GM12801 (cell line): ENCODE data around the gene OSBPL2.

Experiments used
- TF ChIP-seq, protein P1 (sequence below): IDR thresholded peaks from one replicate; pipeline ENCODE4 v1.5.1; 2011; ENCODE audit warnings: control low read depth; ENCODE audit not compliant: insufficient read length; ENCODE audit errors: extremely low read depth

The OSBPL2 gene

DNA sequence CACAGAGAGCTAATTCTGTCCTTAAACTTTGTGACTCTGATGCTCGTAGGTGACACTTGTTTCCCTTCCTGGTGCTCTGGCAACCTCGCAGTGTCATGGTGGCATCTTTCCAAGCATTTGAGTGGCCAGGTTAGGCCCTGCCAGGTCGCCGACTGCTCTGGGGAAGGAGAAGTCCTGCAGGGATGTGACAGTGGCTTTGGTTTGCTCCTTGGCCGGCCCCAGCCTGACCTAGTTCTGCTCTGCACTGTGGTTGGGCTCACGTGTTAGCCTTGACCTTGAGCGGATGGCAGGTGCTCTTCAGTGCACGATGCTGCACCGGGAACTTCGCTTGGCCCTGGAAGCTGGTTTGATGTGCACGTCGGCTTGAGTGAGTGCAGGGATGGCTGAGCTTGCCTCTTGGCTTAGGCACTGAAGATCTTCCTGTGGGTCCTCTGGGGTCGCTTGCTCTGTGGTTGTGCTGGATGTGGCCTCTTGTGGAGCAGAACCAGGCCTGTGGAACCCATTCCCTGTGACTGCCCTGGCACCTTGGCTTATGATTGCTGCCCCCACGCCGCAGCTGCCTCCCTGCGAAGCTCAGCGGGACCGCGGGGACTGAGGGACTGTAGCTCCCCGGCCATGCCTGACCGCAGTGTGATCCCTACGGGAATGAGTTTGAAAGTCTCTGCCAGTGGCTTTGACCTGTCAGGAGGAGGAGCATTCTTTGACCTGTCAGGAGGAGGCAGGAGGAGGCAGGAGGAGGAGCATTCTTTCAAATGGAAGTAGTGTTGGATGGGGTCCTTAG is 8.7 kb downstream of the OSBPL2 start:
- TF ChIP-seq, protein P1, sequence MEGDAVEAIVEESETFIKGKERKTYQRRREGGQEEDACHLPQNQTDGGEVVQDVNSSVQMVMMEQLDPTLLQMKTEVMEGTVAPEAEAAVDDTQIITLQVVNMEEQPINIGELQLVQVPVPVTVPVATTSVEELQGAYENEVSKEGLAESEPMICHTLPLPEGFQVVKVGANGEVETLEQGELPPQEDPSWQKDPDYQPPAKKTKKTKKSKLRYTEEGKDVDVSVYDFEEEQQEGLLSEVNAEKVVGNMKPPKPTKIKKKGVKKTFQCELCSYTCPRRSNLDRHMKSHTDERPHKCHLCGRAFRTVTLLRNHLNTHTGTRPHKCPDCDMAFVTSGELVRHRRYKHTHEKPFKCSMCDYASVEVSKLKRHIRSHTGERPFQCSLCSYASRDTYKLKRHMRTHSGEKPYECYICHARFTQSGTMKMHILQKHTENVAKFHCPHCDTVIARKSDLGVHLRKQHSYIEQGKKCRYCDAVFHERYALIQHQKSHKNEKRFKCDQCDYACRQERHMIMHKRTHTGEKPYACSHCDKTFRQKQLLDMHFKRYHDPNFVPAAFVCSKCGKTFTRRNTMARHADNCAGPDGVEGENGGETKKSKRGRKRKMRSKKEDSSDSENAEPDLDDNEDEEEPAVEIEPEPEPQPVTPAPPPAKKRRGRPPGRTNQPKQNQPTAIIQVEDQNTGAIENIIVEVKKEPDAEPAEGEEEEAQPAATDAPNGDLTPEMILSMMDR: no peak

DNA sequence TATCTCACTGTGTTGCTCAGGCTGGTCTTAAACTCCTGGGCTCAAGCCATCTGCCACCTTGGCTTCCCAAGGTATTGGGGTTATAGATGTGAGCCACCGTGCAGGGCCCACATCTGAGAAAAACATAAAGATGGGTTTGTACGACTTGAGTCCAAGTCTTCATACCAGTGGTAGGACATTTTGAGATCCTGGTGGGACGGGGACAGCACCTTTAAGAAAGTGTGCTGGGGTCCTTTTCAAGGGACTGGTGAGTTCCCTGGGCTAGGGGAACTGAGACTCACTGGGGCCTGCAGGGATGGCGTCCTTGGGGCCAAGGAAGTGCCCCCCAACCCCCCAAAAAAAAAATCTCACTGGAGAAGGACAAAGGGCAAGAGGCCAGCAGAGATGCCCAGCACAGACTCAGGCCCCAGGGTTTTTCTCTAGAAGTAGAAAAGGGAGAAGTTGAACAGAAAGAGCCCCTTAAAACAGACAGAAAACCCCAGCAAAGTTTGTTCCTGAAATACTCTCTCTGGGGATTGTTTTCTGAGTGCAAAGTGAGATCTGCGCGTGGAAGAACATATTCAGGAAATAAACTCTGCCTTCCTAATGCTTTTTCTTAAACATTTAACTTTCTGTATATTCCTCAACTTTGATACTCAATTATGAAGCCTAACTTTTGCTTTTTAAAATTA is 10.7 kb downstream of the OSBPL2 start:
- TF ChIP-seq, protein P1: no peak

DNA sequence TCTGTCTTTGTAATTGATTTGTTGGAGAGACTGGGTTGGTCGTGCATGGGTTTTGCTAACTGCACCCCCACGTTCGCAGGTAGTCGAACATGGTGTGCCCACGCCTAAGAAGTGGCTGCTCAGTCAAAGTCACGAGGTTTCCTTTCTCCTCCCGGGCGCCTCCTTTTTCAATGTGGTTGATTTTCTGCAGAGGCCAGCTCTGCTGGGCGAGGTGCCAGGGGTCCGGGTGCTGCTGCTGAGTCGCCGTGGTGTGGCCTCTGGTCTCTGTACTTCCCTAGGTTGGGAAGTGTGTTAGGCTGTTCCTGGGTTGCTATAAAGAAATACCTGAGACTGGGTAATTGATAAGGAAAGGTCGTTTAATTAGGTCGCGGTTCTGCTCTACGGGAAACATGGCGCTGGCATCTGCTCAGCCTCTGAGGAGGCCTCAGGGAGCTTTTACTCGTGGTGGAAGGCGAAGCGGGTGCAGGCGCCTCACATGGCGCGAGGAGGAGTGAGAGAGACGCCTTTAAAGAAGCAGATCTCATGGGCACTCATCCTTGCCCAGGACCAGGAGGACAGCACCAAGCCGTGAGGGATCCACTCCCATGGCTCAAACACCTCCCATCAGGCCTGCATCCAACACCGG is 14.1 kb downstream of the OSBPL2 start:
- TF ChIP-seq, protein P1: no peak

DNA sequence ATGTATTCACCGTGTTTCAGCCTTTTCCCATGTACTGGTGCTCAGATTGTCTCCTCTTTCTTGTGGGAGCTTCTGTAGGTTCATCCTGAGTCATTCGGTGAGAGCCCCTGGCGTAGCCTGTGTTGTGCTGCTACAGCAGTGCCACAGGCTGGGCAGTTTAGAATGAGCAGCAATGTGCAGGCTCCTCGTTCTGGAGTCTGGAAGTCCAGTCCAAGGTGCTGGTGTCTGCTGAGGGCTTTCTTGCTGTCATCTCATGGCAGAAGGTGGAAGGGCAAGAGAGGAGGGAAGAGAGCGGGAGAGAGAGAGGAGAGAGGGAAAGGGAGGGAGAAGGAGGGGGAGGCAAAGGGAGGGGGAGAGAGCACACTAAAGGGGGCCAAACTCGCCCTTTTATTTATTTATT is 15.1 kb downstream of the OSBPL2 start:
- TF ChIP-seq, protein P1: no peak

DNA sequence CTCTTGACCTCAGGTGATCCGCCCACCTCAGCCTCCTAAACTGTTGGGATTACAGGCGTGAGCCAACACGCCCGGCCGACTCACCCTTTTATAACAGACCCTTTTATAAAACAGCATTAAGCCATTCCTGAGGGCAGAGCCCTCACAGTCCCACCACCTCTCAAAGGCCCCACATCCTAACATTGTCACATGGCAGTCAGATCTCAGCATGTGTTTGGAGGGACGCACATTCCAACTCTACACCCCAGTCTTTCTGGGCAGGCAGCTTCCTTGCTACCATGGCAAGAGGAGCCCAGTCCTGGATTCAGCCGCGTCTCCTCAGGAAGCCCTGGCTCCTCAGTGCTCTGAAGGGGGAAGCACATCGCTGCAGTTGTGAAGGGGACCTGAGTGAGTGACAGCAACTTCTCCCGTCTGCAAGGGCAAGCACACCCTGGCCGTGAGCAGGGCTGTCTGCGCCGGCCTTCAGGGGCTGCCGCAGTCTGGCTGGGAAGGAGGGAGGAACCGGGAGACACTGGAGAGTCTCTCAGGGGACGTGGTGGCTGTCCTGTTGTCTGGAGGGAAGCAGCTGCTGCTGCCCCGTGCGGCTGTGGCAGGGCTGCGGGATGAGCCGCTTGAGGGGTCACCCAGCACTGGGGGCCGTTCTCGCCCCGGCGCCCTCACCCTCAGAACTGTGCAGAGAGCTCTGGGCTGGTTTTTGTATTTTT is 15.9 kb downstream of the OSBPL2 start:
- TF ChIP-seq, protein P1: no peak

DNA sequence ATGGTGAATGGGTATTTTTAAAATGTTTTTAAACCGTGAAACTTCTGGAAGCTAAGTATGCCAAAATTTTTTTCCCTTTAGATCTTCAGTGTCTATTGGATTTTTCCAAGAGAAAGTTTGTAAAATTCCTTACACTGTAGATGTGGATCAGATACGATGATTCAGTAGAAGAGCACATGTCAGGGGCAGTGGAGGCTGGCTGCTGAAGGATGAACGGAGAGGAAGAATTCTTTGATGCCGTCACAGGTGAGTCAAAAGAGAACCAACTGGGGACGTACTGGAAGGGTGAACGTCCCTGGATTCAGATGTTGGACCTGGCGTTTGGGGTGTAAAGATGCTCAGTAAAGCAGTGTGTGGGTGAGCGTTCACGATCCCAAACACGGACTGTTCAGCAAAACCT is 17.7 kb downstream of the OSBPL2 start:
- TF ChIP-seq, protein P1: no peak
